NOMO-1 treated with DMSO at 0.1 percent for 48 hours (cell line): ENCODE data around the gene LIMD2.
A peak's percentile ranks its signal among the peaks of the same experiment; 100 is the strongest.

Experiments
- DNase-seq: peaks from one replicate; lab custom pipeline; 2025; ENCODE audit not compliant: unreplicated experiment; lab: John Stamatoyannopoulos, UW

LIMD2 gene

GRCh38 chr17:63701868-63702720 lies 2.2 kb upstream of the LIMD2 start:
- DNase-seq, result no peak

GRCh38 chr17:63701456-63701820 lies 1.5 kb upstream of the LIMD2 start:
- DNase-seq, result no peak

GRCh38 chr17:63700528-63701455 lies 867 bp upstream of the LIMD2 start:
- no peak for DNase-seq

GRCh38 chr17:63698886-63699637 lies 863 bp downstream of the LIMD2 start:
- peak; percentile 56 for DNase-seq

GRCh38 chr17:63698381-63698885 lies 1.5 kb downstream of the LIMD2 start:
- DNase-seq, result peak; percentile 10

GRCh38 chr17:63697341-63698286 lies 2.3 kb downstream of the LIMD2 start:
- DNase-seq, result peak; percentile 87

GRCh38 chr17:63696381-63696961 lies 3.5 kb downstream of the LIMD2 start:
- peak; percentile 40 for DNase-seq

- DNase-seq, result no peak
Measured at GRCh38 chr17:63695889-63696288, 4.0 kb downstream of the LIMD2 start.

GRCh38 chr17:63694950-63695773 lies 4.8 kb downstream of the LIMD2 start:
- DNase-seq, result no peak

GRCh38 chr17:63694229-63694949 lies 5.5 kb downstream of the LIMD2 start:
- no peak for DNase-seq

GRCh38 chr17:63693411-63694113 lies 6.4 kb downstream of the LIMD2 start:
- DNase-seq, result no peak

GRCh38 chr17:63692195-63692816 lies 7.6 kb downstream of the LIMD2 start:
- no peak for DNase-seq

- DNase-seq, result no peak
Measured at GRCh38 chr17:63689479-63689878, 10.4 kb downstream of the LIMD2 start.

GRCh38 chr17:63688396-63689020 lies 11.4 kb downstream of the LIMD2 start:
- no peak for DNase-seq

- DNase-seq, result no peak
Measured at GRCh38 chr17:63686138-63686685, 13.7 kb downstream of the LIMD2 start.

- DNase-seq, result no peak
Measured at GRCh38 chr17:63685578-63685977, 14.3 kb downstream of the LIMD2 start.
